Cardiac septum (tissue), 1 donor: Measurements from ENCODE around the gene HVCN1. TPM values are rescaled to one million over a fixed set of nuclear protein-coding genes. Genes with fewer than 3 reads are reported as not detected.
"Not testable (repeated sequence)": the region's sequence is repeated elsewhere in the genome, so short reads cannot be mapped to it uniquely, and the experiment has no call there.

Experiments used
- DNase-seq: peaks from one replicate; pipeline ENCODE4 v3.0.0-alpha.2; 2020; ENCODE audit warnings: low spot score
- intact Hi-C: fragments of 100-400 bp; cut with DNase I; formaldehyde crosslinking; loops from one replicate; pipeline ENCODE4 v1.14.0; 2022
- total RNA-seq: library from RNA; stranded (reverse); fragmentation: NEBNext Ultra II Directional; extraction: Animal tissue kit (Norgen Biotek cat#: 25700); gene quantifications from one replicate; pipeline ENCODE4 v1.2.1, GENCODE V29; 2021
- donor health status: DM: no; HTN: no; CAD: no.

HVCN1 gene
- total RNA-seq, 1 donor from 2014 or later: 3.5 TPM

DNA sequence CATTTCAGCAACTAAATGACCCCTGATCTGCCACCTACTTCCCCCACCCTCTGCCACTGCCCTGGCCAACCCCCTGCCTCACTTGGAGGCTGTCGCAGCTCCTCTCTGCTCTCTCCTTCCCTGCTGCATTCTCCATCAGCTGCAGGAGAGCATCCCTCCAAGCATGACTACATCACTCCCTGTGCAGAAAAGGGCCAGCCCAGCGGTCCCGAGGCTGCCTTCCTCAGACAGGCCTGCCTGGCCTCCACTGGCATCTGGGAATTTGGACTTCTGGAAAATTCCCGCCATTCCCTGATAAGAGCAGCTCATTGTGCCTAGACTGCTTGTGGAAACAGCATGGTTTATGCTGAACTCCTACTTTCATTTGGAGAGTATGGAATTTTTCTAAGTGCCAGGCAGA is 12.7 kb downstream of the HVCN1 start:
- intact Hi-C loops: no loop called here
- DNase-seq: no peak

- intact Hi-C loops: no loop called here
- no peak for DNase-seq
These were observed 18.7 kb downstream of the HVCN1 start for GRCh38 chr12:110670161-110670701.

DNA sequence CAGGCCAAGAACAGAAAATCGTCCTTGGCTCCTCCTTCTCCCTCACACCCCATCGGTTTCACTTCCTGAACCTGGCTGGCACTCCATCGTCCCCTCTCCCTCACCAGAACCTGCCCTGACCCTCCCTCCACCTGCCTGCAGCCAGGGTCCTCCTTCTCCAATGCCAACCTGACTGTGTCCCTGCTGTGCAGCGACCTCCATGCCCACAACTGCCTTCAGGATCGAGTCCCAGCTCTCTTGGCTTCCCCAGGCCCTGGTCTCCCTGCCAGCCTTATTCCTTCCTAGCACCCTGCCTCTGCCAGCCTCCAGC is 19.8 kb downstream of the HVCN1 start:
- intact Hi-C loops: no loop called here
- no peak for DNase-seq

GRCh38 chr12:110668480-110669192 is 20.3 kb downstream of the HVCN1 start:
- no peak for DNase-seq
- intact Hi-C loops: no loop called here

- DNase-seq: no peak
- intact Hi-C loops: no loop called here
These were observed 21.2 kb downstream of the HVCN1 start for GRCh38 chr12:110667671-110668070.

- no peak for DNase-seq
- intact Hi-C loops: no loop called here
These were observed 22.0 kb downstream of the HVCN1 start for GRCh38 chr12:110666892-110667291.

DNA sequence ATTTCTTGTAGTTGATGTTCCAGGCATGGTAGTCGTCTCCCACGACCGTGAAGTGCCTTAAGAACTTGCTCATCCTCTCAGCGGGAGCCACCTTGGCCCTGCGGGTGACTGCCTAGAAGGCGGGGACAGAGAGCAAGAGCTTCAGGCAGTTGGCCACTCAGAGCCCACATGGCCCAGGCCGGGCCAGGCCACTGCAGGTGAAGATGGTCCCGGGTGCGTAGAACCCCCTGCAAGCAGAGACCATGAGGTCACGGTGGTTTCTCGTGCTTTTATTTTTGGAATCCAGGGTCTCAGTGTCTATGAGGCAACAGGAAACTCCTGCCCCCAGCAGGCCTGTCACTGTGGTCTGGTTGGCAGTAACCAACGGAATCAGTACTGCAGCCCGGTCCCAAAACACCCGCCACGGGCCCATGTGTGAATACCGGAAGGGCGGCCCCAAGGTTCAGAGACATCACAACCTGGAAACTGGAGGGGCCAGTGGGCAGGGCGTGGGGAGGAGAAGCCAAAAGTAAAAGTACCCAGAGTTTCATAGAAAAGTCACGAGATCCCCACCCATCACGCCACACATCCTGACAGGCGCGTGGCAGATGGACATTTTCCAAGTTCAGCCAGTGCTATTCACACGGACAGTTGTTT is 27.5 kb downstream of the HVCN1 start:
- no peak for DNase-seq
- intact Hi-C loops: no loop called here

DNA sequence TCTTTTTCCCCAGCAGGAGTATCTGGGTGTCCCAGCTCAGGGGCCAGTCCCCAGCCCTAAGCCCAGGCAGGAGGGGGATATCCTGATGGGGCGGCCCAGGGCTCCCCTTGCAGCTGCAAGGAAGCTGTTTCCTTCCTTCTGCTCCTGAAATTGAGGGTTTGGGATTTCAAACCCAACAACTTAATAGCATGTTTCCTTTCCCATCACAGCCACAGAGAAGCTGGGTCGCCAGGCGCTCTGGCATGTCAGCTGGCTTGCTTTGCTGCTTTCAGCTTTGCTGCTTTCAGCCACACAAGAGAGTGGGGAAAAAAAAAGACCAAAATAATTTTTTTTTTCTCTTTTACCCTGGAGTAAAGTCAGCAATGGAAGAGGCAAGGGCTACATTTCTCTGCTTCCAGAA is 30.0 kb downstream of the HVCN1 start:
- intact Hi-C loops: no loop called here
- DNase-seq: no peak

- intact Hi-C loops: no loop called here
These were observed 30.7 kb downstream of the HVCN1 start for GRCh38 chr12:110658242-110658641.

GRCh38 chr12:110657747-110658146 is 31.2 kb downstream of the HVCN1 start:
- no peak for DNase-seq
- intact Hi-C loops: no loop called here

More at GRCh38 chr12:110658242-110658641, 30.7 kb downstream of the HVCN1 start:
- no peak for DNase-seq

GRCh38 chr12:110656071-110656655 is 32.8 kb downstream of the HVCN1 start:
- intact Hi-C loops: no loop called here
- DNase-seq: no peak

DNA sequence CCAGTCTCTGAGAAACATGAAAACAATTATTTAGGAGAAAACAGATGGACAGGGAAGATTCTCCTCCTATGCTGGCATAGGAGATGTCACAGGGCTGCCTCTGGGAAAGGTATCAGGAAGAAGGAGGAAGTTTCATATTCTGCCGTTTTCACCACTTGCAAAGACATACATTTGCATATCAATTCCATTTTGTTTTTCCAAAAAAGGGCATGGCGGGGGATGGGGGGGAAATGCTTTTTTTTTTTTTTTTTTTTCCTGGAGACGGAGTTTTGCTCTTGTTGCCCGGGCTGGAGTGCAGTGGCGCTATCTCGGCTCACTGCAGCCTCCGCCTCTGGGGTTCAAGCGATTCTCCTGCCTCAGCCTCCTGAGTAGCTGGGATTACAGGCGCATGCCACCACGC is 34.7 kb downstream of the HVCN1 start:
- DNase-seq, intact Hi-C loops: not testable (repeated sequence)

DNA sequence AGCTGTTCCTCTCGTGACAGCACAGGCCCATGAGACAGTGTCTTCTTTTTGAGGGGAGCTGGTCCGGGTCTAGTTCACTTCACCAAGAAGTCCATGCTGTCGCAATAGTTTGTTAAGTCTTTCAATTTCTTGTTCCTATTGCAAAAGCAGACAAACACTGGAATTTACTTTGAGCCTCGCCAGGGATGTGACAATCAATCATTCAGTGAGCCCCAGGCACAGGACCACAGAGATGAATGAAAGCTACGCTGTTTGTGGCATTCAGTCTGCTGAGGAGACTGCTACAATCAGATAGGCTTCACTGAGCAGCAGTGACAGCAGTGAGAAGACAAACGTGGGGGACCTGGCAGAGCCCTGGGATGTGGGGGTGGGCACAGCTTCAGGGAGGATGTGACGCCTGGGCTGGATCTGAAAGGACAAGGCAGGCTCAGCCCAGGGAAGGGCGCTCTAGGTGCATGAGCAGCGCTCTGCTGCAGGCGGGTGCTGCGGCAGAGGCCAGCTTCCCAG is 39.5 kb downstream of the HVCN1 start:
- intact Hi-C loops: no loop called here
- DNase-seq: no peak

- intact Hi-C loops: no loop called here
These were observed 41.3 kb downstream of the HVCN1 start for GRCh38 chr12:110647631-110648040.

GRCh38 chr12:110641521-110641920 is 47.4 kb downstream of the HVCN1 start:
- DNase-seq: no peak
- intact Hi-C loops: no loop called here

More at GRCh38 chr12:110647631-110648040, 41.3 kb downstream of the HVCN1 start:
- no peak for DNase-seq

DNA sequence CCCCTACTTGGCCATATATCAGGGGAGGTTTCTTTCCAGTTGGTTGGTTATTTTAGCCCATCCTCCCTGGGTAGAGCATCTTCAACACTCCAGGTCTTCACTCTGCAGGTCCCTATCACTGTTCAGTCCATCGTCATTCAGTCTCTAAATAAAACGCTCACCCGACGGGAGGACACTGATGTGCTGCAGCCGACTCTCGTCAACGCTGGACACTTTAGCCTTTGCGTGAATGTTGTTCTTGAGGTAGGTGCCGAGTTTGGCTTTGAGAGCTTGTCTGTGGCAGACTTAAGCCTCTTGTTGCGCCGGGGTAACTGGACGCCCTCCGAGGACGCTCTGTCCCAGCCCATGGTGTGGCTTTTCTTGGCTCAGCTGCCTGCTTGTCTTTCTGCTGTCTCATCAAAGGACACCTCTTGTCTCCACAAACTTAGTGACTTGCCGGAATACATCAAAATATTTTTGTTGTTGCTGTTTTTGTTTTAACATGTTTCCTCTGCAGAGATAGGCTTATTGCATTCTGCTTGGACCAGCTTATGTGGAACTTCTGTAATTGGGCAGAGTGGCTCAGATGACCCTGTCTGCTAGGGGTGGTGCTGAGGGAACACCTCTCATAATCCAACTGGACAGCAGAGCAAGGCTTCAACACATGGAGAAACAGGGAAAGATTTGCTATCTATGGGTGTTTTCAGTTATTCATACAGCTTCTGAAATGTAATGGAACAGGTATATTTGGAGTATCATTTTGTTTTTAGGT is 48.5 kb downstream of the HVCN1 start:
- intact Hi-C loops: no loop called here
- no peak for DNase-seq

DNA sequence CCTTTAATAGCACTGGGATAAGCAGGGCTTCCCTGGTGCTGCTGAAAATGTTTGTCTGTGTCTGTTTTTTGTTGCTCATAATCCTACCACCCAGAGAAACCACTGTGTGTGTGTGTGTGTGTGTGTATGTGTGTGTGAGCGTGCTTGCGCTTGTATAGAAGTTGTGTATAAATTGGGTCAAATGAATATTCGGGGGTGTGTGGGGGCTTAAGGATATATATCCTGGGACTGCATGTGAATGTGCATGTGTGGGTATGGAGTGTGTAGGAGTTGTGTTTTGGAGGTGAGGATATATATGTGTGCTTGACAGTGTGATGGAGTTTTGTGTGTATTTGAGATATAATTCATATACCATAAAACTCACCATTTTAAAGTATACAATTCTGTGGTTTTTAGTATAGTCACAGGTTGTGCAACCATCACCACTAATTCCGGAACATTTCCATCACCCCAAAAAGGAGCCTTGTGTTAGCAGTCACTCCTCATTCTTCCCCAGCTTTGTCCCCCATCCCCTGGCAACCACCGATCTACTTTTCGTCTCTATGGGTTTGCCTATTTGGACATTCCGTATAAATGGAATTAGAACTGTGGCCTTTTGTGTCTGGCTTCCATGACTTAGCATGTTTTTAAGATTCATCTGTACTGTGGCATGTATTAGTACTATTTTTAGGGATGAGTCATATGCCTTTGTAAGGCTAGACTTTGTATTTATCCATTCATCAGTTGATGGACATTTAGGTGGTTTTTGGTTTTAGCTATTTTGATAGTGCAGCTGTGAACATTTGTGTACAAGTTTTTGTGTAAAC is 49.4 kb downstream of the HVCN1 start:
- intact Hi-C loops: no loop called here

GRCh38 chr12:110638796-110639195 is 50.1 kb downstream of the HVCN1 start:
- intact Hi-C loops: no loop called here
- no peak for DNase-seq

More for the DNA sequence above, 49.4 kb downstream of the HVCN1 start:
- DNase-seq: no peak

- DNase-seq: no peak
- intact Hi-C loops: no loop called here
These were observed 51.0 kb downstream of the HVCN1 start for GRCh38 chr12:110637869-110638441.
